Measurements from ENCODE around the gene ZNF384. TPM values are rescaled to one million over a fixed set of nuclear protein-coding genes. Genes with fewer than 3 reads are reported as not detected.

The ZNF384 gene
- total and polyA plus RNA-seq, 10 donors = 18.9 to 79.8 (median 50.0) TPM

DNA sequence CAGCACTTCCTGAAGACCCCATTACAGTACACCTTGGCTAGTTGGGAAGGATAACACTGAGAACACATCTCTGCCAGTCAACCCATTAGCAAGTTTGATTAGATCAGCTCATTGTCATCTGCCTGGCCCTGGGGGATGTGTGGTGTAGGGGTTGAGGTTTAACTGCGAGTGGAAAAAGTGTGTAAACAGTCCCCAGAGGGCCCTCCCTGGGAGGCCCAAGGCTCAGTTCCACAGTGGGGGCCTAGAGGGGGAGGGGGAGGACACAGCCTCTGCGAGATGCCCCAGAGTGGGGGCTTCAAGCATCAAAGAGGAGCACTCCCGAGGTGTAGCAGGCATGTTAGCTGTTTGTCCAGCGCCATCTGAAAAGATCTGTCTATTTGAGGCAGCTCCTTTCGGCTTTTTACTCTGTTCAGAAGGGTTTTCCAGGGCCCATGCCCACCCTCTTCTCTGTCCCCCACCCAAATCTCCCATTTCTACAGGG is 53.8 kb downstream of the ZNF384 start:
- TF ChIP-seq POLR2A (IDR thresholded peaks at IDR 0.05) (peak in 1 of 3 donors; percentile 52), POLR2AphosphoS5 (IDR thresholded peaks at IDR 0.05) (peak in 1 of 3 donors; percentile 38), CTCF (IDR thresholded peaks at IDR 0.05 in 8 of 11, conservative IDR thresholded peaks at IDR 0.05 in 3 of 11) (no peak)
- DNase-seq = peak; percentile 88
- intact Hi-C loops (cut with DNase I; ENCODE audit: low total_unique reads) = no loop called here
- peaks cover 0 to 6% (median 0%) of the 10 kb centered on the region in 6 donors for H3K36me3 ChIP-seq
- WGBS, 5 donors = 46 to 56% (median 54%) methylated on average over 5 of the region's 5 CpGs
- peak overlapping the region; percentile 3 to 71 (median 32) for H3K4me3 ChIP-seq
- H3K4me1 ChIP-seq = peaks cover 50 to 99% (median 83%) of the 10 kb centered on the region in 6 donors
- no peaks in the 10 kb centered on the region for H3K27me3 ChIP-seq (replicated peaks in 1 of 7)
- H3K9me3 ChIP-seq = no peaks in the 10 kb centered on the region
- H3K27ac ChIP-seq = peak overlapping the region; percentile 38 to 91 (median 84)

DNA sequence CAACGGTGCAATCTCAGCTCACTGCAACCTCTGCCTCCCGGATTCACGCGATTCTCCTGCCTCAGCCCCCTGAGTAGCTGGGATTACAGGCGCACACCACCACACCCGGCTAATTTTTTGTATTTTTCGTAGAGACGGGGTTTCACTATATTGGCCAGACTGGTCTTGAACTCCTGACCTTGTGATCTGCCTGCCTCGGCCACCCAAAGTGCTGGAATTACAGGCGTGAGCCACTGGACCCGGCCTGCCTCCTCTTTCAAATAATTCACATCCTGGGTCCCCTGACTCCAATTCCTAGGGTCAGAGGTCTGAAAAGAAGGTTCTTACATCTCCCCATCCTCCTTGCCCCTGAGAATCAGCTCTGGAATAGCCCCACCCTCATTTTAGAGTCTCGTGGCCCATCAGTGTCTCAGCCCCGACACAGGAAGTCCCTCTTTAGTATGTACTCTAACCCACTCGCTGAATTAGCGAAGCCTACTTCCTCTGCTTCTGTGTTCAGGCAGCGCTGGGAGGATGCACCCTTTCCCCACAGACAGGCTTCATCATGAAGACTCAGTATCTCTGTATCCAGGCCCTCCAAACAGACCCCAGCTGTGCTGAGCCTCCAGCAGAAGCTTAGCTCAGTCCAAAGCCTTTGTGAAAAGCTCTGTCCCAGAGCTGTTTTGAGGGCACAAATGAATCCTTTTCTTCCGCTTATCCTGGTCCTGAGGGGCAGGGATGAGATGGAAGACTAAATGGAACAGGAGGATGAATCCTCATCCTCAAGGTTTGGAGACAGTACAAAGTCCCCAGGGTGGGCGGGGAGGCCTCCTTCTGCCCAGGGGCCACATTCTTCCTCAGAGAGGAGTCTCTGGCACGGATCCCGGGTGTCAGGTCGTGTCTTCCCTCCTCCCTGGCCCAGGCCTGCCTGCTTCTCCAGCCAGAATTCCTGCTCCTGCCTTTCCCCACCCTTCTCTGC is 56.9 kb downstream of the ZNF384 start:
- peak overlapping the region; percentile 78 to 91 (median 88) for H3K27ac ChIP-seq
- H3K9me3 ChIP-seq = no peaks in the 10 kb centered on the region
- H3K4me1 ChIP-seq = peaks cover 28 to 100% (median 78%) of the 10 kb centered on the region in 6 donors
- intact Hi-C loops (cut with DNase I; ENCODE audit: low total_unique reads) = no loop called here
- no peak for TF ChIP-seq CTCF (IDR thresholded peaks at IDR 0.05 in 8 of 11, conservative IDR thresholded peaks at IDR 0.05 in 3 of 11)
- peak in 2 of 3 donors; percentile 69 to 93 for TF ChIP-seq POLR2AphosphoS5 (IDR thresholded peaks at IDR 0.05)
- TF ChIP-seq POLR2A (IDR thresholded peaks at IDR 0.05) = peak in 1 of 3 donors; percentile 63
- WGBS, 5 donors = 45 to 53% (median 49%) methylated on average over 21 of the region's 21 CpGs
- DNase-seq = peak; percentile 86
- H3K27me3 ChIP-seq (replicated peaks in 1 of 7) = no peaks in the 10 kb centered on the region
- peaks cover 0 to 11% (median 0%) of the 10 kb centered on the region in 6 donors for H3K36me3 ChIP-seq
- peak overlapping the region in 6 of 8 donors; percentile 5 to 71 (median 24) for H3K4me3 ChIP-seq

DNA sequence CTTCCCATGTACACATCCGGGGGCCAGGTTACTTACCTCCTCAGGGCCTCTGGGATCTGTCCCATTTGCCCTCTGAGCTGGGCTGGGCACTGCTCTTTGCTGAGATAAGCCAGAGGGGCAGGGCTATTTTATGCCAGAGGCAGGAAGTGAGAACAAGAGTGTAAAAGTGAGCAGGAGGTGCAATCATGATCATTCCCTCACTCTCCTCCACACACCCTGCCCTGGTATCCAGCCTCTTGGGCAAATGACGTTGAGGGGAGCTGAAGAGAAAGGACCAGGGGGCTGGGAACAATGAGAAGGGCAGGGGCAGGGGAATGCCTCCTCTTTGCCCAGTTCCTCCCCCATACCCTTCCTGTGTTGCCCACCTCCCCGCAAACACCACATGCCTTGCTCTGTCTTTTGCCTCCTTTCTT is 57.6 kb downstream of the ZNF384 start:
- H3K4me3 ChIP-seq = peak overlapping the region in 6 of 8 donors; percentile 5 to 71 (median 24)
- TF ChIP-seq CTCF (IDR thresholded peaks at IDR 0.05 in 8 of 11, conservative IDR thresholded peaks at IDR 0.05 in 3 of 11) = no peak
- TF ChIP-seq POLR2A (IDR thresholded peaks at IDR 0.05) = peak in 1 of 3 donors; percentile 6
- TF ChIP-seq POLR2AphosphoS5 (IDR thresholded peaks at IDR 0.05) = peak in 2 of 3 donors; percentile 41 to 71
- no peaks in the 10 kb centered on the region for H3K27me3 ChIP-seq (replicated peaks in 1 of 7)
- 51 to 67% (median 64%) methylated on average over 3 of the region's 3 CpGs for WGBS, 5 donors
- DNase-seq = no peak
- H3K9me3 ChIP-seq = no peaks in the 10 kb centered on the region
- peak overlapping the region; percentile 78 to 91 (median 88) for H3K27ac ChIP-seq
- intact Hi-C loops (cut with DNase I; ENCODE audit: low total_unique reads) = no loop called here
- H3K4me1 ChIP-seq = peaks cover 33 to 100% (median 79%) of the 10 kb centered on the region in 6 donors
- H3K36me3 ChIP-seq = peaks cover 0 to 13% (median 0%) of the 10 kb centered on the region in 6 donors
